ENCODE data around the gene NXNL1.

NXNL1 gene

DNA sequence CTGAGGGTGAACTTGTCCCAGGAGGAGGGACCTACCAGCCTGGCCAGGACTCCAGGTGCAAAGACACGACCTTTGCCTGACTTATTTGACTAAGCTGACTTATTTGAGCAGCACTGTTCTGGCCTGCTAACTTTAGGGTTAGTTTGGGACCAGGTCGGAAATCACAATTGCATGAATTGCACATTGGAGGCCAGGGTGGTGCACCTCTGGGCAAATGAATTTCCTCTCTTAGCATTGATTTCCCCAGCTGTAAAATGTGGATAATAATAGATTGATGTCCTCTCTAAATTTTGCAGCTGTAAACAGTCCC, 53.9 kb downstream of the NXNL1 start:
- no peaks in the 10 kb centered on the region for H3K36me3 ChIP-seq (ENCODE audit: control insufficient read depth in 2 of 2, insufficient read depth in 1 of 2, low read length in 2 of 2)
- ChIA-PET CTCF (interaction anchor here (0.6 to 1.5 kb wide), 2 partner anchors 35 to 309 kb away, joined by 5 to 6 read pairs; no protein-coding TSS in a partner anchor), POLR2A (interaction anchor here (2.1 kb wide), 1 partner anchor 13 kb away, joined by 9 read pairs; the partner anchor contains the start of gene MVB12A)
- no peak overlapping the region for H3K4me3 ChIP-seq (ENCODE audit: low read depth, low read length)
- no peaks in the 10 kb centered on the region for H3K9me3 ChIP-seq (ENCODE audit: control insufficient read depth, insufficient read depth, low read depth, low read length)
- H3K4me1 ChIP-seq (ENCODE audit: control insufficient read depth, insufficient read depth, low read length): no peaks in the 10 kb centered on the region
- no peak overlapping the region for H3K27ac ChIP-seq (ENCODE audit: extremely low read depth, low read depth, low read length)
- TF ChIP-seq YY1 (tag by site-specific recombination; IDR thresholded peaks at IDR 0.05): no peak
- TF ChIP-seq, protein P1, sequence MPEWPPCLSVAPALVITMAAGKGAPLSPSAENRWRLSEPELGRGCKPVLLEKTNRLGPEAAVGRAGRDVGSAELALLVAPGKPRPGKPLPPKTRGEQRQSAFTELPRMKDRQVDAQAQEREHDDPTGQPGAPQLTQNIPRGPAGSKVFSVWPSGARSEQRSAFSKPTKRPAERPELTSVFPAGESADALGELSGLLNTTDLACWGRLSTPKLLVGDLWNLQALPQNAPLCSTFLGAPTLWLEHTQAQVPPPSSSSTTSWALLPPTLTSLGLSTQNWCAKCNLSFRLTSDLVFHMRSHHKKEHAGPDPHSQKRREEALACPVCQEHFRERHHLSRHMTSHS (tag by site-specific recombination; IDR thresholded peaks at IDR 0.05): no peak
- TF ChIP-seq ZNF184 (tag by site-specific recombination; IDR thresholded peaks at IDR 0.05): no peak
- no peak for TF ChIP-seq ZNF274 (IDR thresholded peaks at IDR 0.05; ENCODE audit: low read length)
- no peak for TF ChIP-seq ZNF274 (tag by site-specific recombination; IDR thresholded peaks at IDR 0.05; ENCODE audit: borderline replicate concordance)
- TF ChIP-seq, protein P2, sequence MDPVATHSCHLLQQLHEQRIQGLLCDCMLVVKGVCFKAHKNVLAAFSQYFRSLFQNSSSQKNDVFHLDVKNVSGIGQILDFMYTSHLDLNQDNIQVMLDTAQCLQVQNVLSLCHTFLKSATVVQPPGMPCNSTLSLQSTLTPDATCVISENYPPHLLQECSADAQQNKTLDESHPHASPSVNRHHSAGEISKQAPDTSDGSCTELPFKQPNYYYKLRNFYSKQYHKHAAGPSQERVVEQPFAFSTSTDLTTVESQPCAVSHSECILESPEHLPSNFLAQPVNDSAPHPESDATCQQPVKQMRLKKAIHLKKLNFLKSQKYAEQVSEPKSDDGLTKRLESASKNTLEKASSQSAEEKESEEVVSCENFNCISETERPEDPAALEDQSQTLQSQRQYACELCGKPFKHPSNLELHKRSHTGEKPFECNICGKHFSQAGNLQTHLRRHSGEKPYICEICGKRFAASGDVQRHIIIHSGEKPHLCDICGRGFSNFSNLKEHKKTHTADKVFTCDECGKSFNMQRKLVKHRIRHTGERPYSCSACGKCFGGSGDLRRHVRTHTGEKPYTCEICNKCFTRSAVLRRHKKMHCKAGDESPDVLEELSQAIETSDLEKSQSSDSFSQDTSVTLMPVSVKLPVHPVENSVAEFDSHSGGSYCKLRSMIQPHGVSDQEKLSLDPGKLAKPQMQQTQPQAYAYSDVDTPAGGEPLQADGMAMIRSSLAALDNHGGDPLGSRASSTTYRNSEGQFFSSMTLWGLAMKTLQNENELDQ (tag by site-specific recombination; IDR thresholded peaks at IDR 0.05; ENCODE audit: low read depth): no peak
- TF ChIP-seq ZNF660 (tag by site-specific recombination; IDR thresholded peaks at IDR 0.05): peak; percentile 61; the same call in 1 of the 2 replicates
- TF ChIP-seq, protein P3, sequence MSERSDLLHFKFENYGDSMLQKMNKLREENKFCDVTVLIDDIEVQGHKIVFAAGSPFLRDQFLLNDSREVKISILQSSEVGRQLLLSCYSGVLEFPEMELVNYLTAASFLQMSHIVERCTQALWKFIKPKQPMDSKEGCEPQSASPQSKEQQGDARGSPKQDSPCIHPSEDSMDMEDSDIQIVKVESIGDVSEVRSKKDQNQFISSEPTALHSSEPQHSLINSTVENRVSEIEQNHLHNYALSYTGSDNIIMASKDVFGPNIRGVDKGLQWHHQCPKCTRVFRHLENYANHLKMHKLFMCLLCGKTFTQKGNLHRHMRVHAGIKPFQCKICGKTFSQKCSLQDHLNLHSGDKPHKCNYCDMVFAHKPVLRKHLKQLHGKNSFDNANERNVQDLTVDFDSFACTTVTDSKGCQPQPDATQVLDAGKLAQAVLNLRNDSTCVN (tag by site-specific recombination; optimal IDR thresholded peaks at IDR 0.05): no peak
- no peak for TF ChIP-seq ZNF624 (tag by site-specific recombination; IDR thresholded peaks at IDR 0.05)
- TF ChIP-seq, protein P4, sequence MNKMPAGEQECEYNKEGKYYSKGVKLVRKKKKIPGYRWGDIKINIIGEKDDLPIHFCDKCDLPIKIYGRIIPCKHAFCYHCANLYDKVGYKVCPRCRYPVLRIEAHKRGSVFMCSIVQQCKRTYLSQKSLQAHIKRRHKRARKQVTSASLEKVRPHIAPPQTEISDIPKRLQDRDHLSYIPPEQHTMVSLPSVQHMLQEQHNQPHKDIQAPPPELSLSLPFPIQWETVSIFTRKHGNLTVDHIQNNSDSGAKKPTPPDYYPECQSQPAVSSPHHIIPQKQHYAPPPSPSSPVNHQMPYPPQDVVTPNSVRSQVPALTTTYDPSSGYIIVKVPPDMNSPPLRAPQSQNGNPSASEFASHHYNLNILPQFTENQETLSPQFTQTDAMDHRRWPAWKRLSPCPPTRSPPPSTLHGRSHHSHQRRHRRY (tag by site-specific recombination; IDR thresholded peaks at IDR 0.05): no peak

DNA sequence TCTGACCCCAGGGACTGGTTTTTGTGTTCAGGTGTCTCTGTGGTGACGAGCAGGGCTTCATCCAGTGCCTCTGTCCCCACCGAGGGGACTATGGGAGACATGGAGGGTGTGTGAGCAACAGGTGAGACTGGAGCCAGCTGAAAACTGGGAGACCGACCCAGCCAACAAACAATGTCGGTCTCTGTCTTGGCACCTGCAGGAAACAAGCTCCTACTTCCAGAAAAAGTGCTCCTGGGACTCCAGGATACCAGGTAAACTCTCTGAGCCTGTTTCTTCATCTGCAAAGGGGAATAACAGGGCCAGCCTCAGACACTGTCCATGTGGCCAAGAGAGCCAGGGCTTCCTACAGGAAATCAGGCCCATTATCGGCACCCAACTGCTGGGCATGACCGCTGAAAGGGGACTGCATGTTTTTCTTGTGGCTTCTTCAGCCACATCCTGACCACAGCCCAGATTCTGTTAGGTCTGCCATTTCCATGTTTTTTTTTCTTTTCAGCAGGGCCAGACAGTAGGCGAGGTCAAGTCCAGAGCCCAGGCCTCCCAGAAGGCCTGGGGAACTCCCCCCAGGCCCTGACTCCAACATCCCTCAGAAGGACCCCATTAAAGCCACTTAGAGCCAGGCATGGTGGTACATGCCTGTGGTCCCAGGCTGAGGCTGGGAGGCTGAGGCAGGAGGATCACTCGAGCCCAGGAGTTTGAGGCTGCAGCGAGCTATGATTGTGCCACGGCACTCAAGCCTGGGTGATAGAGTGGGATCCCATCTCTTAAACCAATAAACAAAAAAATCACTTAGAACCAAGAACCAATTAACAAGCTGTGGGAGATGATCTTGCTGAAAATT, 54.5 kb downstream of the NXNL1 start:
- CTCF ChIA-PET: interaction anchor here (0.6 to 1.7 kb wide), 4 partner anchors 16 to 310 kb away, joined by 3 to 8 read pairs (median 6); no protein-coding TSS in a partner anchor
- POLR2A ChIA-PET: interaction anchor here (2.1 kb wide), 1 partner anchor 13 kb away, joined by 9 read pairs; the partner anchor contains the start of gene MVB12A
- H3K9me3 ChIP-seq (ENCODE audit: control insufficient read depth, insufficient read depth, low read depth, low read length): no peaks in the 10 kb centered on the region
- TF ChIP-seq KLF7 (tag by site-specific recombination; IDR thresholded peaks at IDR 0.05; ENCODE audit: borderline replicate concordance) (no peak), SCRT2 (tag by site-specific recombination; IDR thresholded peaks at IDR 0.05) (peak; percentile 95), KLF8 (tag by site-specific recombination; IDR thresholded peaks at IDR 0.05) (no peak), ZNF146 (tag by site-specific recombination; IDR thresholded peaks at IDR 0.05) (no peak), ZNF274 (IDR thresholded peaks at IDR 0.05; ENCODE audit: low read length) (no peak), ZNF274 (tag by site-specific recombination; IDR thresholded peaks at IDR 0.05; ENCODE audit: borderline replicate concordance) (no peak), KLF10 (tag by site-specific recombination; IDR thresholded peaks at IDR 0.05) (no peak), ZNF292 (tag by site-specific recombination; IDR thresholded peaks at IDR 0.05; ENCODE audit: borderline replicate concordance, low read depth) (no peak), ZNF837 (tag by site-specific recombination; IDR thresholded peaks at IDR 0.05) (no peak), ZNF747 (tag by site-specific recombination; IDR thresholded peaks at IDR 0.05) (no peak), ZNF239 (tag by site-specific recombination; IDR thresholded peaks at IDR 0.05) (no peak), ZNF391 (tag by site-specific recombination; IDR thresholded peaks at IDR 0.05; ENCODE audit: borderline replicate concordance, low read depth) (no peak), SCRT1 (tag by site-specific recombination; IDR thresholded peaks at IDR 0.05; ENCODE audit: borderline replicate concordance) (peak; percentile 70; the same call in 1 of the 2 replicates), ZNF596 (tag by site-specific recombination; IDR thresholded peaks at IDR 0.05) (no peak), ZNF16 (tag by site-specific recombination; IDR thresholded peaks at IDR 0.05; ENCODE audit: low read depth) (peak; percentile 61; the same call in 1 of the 2 replicates)
- TF ChIP-seq, protein P5, sequence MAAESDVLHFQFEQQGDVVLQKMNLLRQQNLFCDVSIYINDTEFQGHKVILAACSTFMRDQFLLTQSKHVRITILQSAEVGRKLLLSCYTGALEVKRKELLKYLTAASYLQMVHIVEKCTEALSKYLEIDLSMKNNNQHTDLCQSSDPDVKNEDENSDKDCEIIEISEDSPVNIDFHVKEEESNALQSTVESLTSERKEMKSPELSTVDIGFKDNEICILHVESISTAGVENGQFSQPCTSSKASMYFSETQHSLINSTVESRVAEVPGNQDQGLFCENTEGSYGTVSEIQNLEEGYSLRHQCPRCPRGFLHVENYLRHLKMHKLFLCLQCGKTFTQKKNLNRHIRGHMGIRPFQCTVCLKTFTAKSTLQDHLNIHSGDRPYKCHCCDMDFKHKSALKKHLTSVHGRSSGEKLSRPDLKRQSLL (tag by site-specific recombination; IDR thresholded peaks at IDR 0.05): peak; percentile 80; the same call in 1 of the 2 replicates
- TF ChIP-seq, protein P1 (tag by site-specific recombination; IDR thresholded peaks at IDR 0.05): no peak
- H3K4me1 ChIP-seq (ENCODE audit: control insufficient read depth, insufficient read depth, low read length): no peaks in the 10 kb centered on the region
- H3K4me3 ChIP-seq (ENCODE audit: low read depth, low read length): no peak overlapping the region
- H3K27ac ChIP-seq (ENCODE audit: extremely low read depth, low read depth, low read length): no peak overlapping the region
- H3K36me3 ChIP-seq (ENCODE audit: control insufficient read depth in 2 of 2, insufficient read depth in 1 of 2, low read length in 2 of 2): no peaks in the 10 kb centered on the region

Measured in HEK293 (cell line).